ENCODE results near the gene GNAS-AS1. TPM values are rescaled to one million over a fixed set of nuclear protein-coding genes. Genes with fewer than 3 reads are reported as not detected.

GNAS-AS1 gene
- total and polyA plus RNA-seq, 2 of the 8 experiments (the other 6 are each of a cell fraction or from before 2014, with no cell fraction given): 4.7 to 13.7 TPM

- H3K4me3 ChIP-seq (ENCODE audit: extremely low read depth in 1 of 4, insufficient read depth in 2 of 4, low read depth in 3 of 4, low read length in 4 of 4): peak overlapping the region in 1 of 4 experiments; percentile 21; a peak in 1 of 8 replicates
- no peak overlapping the region for H2BK20ac ChIP-seq (ENCODE audit: low read length)
- no peak overlapping the region for H2BK5ac ChIP-seq (ENCODE audit: low read depth, low read length)
- H2BK12ac ChIP-seq (ENCODE audit: low read depth, low read length): no peak overlapping the region
- no peak overlapping the region for H2BK15ac ChIP-seq (ENCODE audit: low read length)
- no peak overlapping the region for H3K4ac ChIP-seq (replicated peaks; ENCODE audit: insufficient read length, low read depth, low read length)
- no peaks in the 10 kb centered on the region; the same call in 1 of the 2 replicates for H3K23me2 ChIP-seq (ENCODE audit: low read depth, low read length)
- ChIA-PET CTCF (ENCODE audit: partially characterized antibody) (interaction anchor here (1.2 to 2.8 kb wide), 4 partner anchors 20 to 308 kb away, joined by 4 to 10 read pairs (median 5); partner anchors contain the start of gene GNAS-AS1), POLR2A (ENCODE audit: partially characterized antibody) (interaction anchor here (0.9 to 4.4 kb wide), 9 partner anchors 8 to 23 kb away, joined by 3 to 37 read pairs (median 3); no protein-coding TSS in a partner anchor)
- no peak overlapping the region for H3K27ac ChIP-seq (ENCODE audit: low read depth, low read length)
- H3K14ac ChIP-seq (ENCODE audit: insufficient read length): no peak overlapping the region
- H3K79me1 ChIP-seq (ENCODE audit: low read depth, low read length): peaks cover 6% of the 10 kb centered on the region
- H3K36me3 ChIP-seq (ENCODE audit: control insufficient read depth in 2 of 4, insufficient read depth in 4 of 4, low read length in 3 of 4): peaks cover 12 to 49% (median 20%) of the 10 kb centered on the region in 4 experiments
- peak overlapping the region; percentile 28 to 38; a peak in 1 of 4 replicates for H3K4me2 ChIP-seq (ENCODE audit: insufficient read depth in 1 of 2, low read depth in 2 of 2, low read length in 2 of 2)
- H3K56ac ChIP-seq (replicated peaks; ENCODE audit: insufficient read length, low read depth, low read length): no peak overlapping the region
- H3K23ac ChIP-seq (ENCODE audit: insufficient read length): no peak overlapping the region
- H2AK5ac ChIP-seq (ENCODE audit: low read depth, low read length): no peak overlapping the region
- H2AFZ ChIP-seq (ENCODE audit: low read length): no peak overlapping the region
- H3K9ac ChIP-seq (replicated peaks in 1 of 4; ENCODE audit: extremely low read depth in 1 of 4, low read depth in 3 of 4, low read length in 3 of 4): no peak overlapping the region
- 95% methylated on average over 10 of the region's 10 CpGs; no CpG with 5 or more reads in 1 of the 2 experiments for WGBS, 2 experiments (ENCODE audit: extremely low coverage in 1 of 2, insufficient coverage in 1 of 2, insufficient read length in 1 of 2, insufficient replicate concordance in 2 of 2, low coverage in 1 of 2, low lambda C conversion rate in 2 of 2, missing lambda C conversion rate in 1 of 2)
- H3K4me1 ChIP-seq (replicated peaks in 1 of 4; ENCODE audit: control insufficient read depth in 3 of 4, insufficient read depth in 4 of 4, low read length in 3 of 4): peaks cover 13 to 27% (median 25%) of the 10 kb centered on the region in 4 experiments
- DNase-seq (ENCODE audit: low read depth in 1 of 2, low spot score in 2 of 2) (no peak), FAIRE-seq (no peak)
- H3K18ac ChIP-seq (ENCODE audit: extremely low read depth, low read length): no peak overlapping the region
- no peaks in the 10 kb centered on the region for H3K27me3 ChIP-seq (replicated peaks in 1 of 4; ENCODE audit: control insufficient read depth in 3 of 4, extremely low read depth in 1 of 4, insufficient read depth in 3 of 4, low read length in 3 of 4)
- H2BK120ac ChIP-seq (replicated peaks; ENCODE audit: low read depth, low read length): no peak overlapping the region
- no peak for TF ChIP-seq SP2 (IDR thresholded peaks at IDR 0.05; ENCODE audit: low read length)
- TF ChIP-seq POLR2AphosphoS5 (IDR thresholded peaks at IDR 0.05; ENCODE audit: low read depth, low read length): peak; percentile 77; the same call in 1 of the 2 replicates
- no peak for TF ChIP-seq POLR2A (IDR thresholded peaks at IDR 0.05; ENCODE audit: control extremely low read depth in 1 of 2, low read depth in 2 of 2, low read length in 2 of 2)
- no peak overlapping the region for H4K5ac ChIP-seq (ENCODE audit: insufficient read length, low read depth, low read length)
- no peaks in the 10 kb centered on the region for H3K9me3 ChIP-seq (ENCODE audit: insufficient read depth in 2 of 2, low read depth in 1 of 2, low read length in 1 of 2)
- H4K8ac ChIP-seq (ENCODE audit: extremely low read depth, insufficient read depth, low read length): no peak overlapping the region
- peak overlapping the region; percentile 82 for H4K91ac ChIP-seq (replicated peaks; ENCODE audit: insufficient read length, low read length)
- H3K79me2 ChIP-seq (ENCODE audit: control insufficient read depth in 1 of 2, insufficient read depth in 2 of 2, low read length in 2 of 2): peaks cover 3 to 95% of the 10 kb centered on the region in 2 experiments; a peak in 3 of 4 replicates
- H4K20me1 ChIP-seq (replicated peaks in 1 of 2; ENCODE audit: control insufficient read depth in 1 of 2, insufficient read depth in 2 of 2, low read length in 2 of 2): peaks cover 17 to 51% of the 10 kb centered on the region in 2 experiments
Observed at GRCh38 chr20:58899512-58899911, 48.8 kb upstream of the GNAS-AS1 start.
